ENCODE results near the gene PPM1H.

GRCh38 chr12:62627181-62627580 lies 307.8 kb downstream of the PPM1H start:
- TF ChIP-seq, protein P1, sequence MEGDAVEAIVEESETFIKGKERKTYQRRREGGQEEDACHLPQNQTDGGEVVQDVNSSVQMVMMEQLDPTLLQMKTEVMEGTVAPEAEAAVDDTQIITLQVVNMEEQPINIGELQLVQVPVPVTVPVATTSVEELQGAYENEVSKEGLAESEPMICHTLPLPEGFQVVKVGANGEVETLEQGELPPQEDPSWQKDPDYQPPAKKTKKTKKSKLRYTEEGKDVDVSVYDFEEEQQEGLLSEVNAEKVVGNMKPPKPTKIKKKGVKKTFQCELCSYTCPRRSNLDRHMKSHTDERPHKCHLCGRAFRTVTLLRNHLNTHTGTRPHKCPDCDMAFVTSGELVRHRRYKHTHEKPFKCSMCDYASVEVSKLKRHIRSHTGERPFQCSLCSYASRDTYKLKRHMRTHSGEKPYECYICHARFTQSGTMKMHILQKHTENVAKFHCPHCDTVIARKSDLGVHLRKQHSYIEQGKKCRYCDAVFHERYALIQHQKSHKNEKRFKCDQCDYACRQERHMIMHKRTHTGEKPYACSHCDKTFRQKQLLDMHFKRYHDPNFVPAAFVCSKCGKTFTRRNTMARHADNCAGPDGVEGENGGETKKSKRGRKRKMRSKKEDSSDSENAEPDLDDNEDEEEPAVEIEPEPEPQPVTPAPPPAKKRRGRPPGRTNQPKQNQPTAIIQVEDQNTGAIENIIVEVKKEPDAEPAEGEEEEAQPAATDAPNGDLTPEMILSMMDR (IDR thresholded peaks at IDR 0.05; ENCODE audit: control extremely low read depth in 1 of 3, insufficient read depth in 1 of 3, low read depth in 1 of 3, low read length in 3 of 3), result no peak
- no peak for TF ChIP-seq EZH2 (IDR thresholded peaks at IDR 0.05; ENCODE audit: low read depth, low read length, severe bottlenecking)
- no peak for TF ChIP-seq GABPA (IDR thresholded peaks at IDR 0.05; ENCODE audit: borderline replicate concordance, insufficient read depth, low read length)
- TF ChIP-seq HDAC6 (IDR thresholded peaks at IDR 0.05; ENCODE audit: low read depth, low read length), result no peak
- no peak for TF ChIP-seq POLR2AphosphoS5 (IDR thresholded peaks at IDR 0.05; ENCODE audit: low read depth, low read length)
- no peak for TF ChIP-seq ATF3 (IDR thresholded peaks at IDR 0.05; ENCODE audit: insufficient read depth, low read depth, low read length)
- no peak for TF ChIP-seq JUND (IDR thresholded peaks at IDR 0.05; ENCODE audit: low read length)
- no peak for TF ChIP-seq POLR2A (IDR thresholded peaks at IDR 0.05; ENCODE audit: control extremely low read depth in 1 of 2, low read depth in 2 of 2, low read length in 2 of 2)
- TF ChIP-seq EP300 (IDR thresholded peaks at IDR 0.05; ENCODE audit: borderline replicate concordance in 1 of 2, low read depth in 2 of 2, low read length in 2 of 2), result no peak
